GM18861 (cell line): ENCODE measurements around the gene TMPRSS6.

Experiments
- ATAC-seq: cut with Tn5 transposase; IDR thresholded peaks from one replicate; pipeline ENCODE4 v1.9.1; 2021; ENCODE audit not compliant: unreplicated experiment

The TMPRSS6 gene

GRCh38 chr22:37140686-37141323 lies 31.3 kb upstream of the TMPRSS6 start:
- no peak for ATAC-seq

DNA sequence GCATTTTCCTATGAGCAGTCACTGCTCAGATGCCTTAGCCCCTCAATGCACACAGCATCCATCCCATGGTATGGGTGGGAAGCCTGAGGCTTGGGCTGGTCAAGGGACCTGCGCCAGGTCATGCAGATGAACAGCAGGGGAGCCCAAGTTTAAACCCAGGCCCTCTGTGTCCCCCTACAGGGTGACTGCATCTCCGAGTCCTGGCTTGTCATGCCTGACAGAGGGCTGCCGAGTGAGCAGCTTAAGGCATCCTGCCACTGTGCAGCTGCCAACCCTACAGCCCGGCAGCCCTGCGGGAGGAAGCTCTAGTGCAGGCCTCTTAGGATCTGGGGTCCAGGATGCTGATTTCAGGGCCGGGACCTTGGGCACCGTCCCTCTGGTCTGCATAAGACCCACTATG lies 30.2 kb upstream of the TMPRSS6 start:
- ATAC-seq = no peak

DNA sequence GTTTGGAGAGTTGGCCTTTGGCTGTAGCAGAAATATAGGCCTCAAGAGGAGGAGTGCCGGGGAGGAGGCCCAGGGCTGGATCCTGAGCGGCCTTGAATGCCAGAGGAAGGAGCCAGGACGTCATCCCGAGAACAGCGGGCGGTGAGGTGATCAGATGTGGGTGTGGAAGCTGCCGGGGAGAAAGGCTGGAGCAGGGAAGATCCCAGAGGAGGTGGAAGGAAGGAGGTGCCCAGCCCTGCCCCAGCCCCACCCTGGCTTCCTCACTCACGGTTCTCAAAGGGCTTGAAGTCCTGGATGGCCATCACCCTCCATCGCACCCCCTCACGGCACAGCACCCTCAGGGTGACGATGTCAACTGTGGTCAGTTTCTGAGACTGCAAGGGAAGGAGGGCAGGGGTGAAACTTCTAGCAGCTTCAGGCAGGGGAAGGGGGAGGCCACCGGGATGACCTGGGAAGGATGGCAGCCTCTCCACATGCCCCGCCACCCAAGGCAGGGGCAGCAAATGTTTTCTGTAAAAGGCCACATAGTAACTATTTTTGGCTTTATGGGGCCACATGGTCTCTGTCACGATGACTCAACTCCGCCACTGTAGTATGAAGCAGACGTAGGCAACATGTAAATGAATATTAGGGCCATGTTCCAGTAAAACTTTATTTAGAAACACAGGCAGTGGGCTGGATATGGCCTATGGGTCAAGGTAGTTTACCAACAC lies 29.5 kb upstream of the TMPRSS6 start:
- ATAC-seq = no peak

DNA sequence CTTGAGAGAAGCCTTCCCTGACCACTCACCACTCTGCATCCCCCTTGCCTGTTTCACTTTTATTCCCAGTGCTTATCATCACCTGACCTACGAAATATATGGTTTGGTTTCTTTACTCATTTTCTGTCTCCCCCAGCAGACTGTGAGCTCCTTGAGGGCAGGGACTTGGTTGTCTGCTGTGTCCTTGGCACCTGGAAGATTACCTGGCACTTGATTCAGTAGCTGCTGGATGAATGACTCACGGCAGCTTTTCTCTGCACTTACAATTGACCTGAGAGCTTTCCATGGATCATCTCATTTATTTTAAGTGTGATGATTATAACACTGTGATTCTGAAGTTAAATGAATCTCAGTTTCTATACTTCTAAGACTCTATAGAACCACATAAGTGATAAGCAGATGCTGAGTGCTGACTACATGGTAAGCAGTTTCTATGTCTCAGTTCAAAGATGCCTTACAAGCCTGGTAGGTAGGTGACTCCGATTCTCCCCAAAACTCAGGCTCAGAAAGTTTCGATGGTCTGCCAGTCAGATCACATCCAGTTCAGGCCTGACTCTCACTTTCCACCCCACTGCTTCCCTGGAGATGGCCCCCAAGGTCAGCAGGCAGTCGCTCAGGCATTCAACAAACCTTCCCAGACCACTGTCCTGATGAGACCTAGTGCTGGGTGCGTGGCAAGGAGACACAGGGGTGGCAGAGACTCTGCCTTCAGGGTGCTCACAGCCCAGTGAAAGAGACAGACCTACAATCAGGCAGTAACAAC lies 28.6 kb upstream of the TMPRSS6 start:
- no peak for ATAC-seq

DNA sequence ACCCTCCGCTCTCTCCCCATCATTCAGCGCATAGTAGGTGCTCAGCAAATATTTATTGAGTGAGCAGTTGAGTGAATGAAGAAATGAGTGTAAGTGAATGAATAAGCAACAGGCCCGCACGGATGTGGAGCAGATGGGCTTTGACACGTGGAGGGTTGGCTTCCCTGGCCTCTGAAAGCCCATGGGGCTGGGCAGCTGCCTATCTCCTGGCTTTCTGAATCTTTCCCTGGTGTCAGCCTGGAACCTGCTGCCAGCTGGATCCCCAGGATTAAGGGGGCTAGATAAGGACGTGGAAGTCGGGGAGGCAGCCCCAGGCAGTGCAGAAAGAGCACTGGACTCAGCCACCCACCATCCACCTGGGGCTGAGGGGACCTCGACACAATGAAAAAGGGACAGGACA lies 27.6 kb upstream of the TMPRSS6 start:
- no peak for ATAC-seq

GRCh38 chr22:37135023-37135422 lies 25.5 kb upstream of the TMPRSS6 start:
- ATAC-seq = no peak

DNA sequence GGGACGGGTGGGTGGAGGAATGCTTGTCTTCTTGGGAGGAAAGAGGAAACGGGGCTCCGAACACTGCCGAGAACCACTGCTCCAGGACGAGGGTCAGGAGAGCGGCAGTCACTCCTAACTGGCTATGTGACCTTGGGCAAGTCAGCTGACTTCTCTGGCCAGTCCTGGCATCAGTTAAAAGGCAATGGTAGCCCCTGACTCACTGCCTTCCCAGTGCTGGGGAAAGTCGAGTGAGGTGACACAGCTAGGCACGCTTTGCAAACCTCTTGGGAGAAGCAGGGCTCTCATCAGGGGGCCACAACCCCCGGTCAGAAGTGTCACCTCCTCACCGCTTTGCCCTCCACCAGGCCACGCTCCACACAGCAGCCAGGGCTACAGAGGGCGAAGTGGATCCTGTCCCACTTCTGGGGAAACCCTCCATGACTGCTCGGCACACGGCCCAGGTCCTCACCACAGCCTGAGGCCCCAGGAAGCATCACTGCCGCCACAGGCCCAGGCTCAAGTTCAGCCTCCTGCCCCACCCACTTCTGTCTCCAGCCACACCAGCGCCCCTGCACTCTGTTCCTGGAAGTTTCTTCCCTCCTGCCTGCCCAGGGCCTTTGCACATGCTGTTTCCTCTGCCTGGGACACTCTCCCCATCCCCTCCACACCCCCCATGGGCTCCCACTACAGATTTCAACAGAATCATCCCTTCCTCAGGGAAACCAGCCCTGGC lies 23.9 kb upstream of the TMPRSS6 start:
- ATAC-seq = no peak

GRCh38 chr22:37132773-37133172 lies 23.3 kb upstream of the TMPRSS6 start:
- ATAC-seq = no peak

GRCh38 chr22:37129866-37130441 lies 20.4 kb upstream of the TMPRSS6 start:
- no peak for ATAC-seq

GRCh38 chr22:37128555-37129281 lies 19.2 kb upstream of the TMPRSS6 start:
- ATAC-seq = no peak

GRCh38 chr22:37127350-37127878 lies 17.9 kb upstream of the TMPRSS6 start:
- ATAC-seq = no peak

- no peak for ATAC-seq
Measured at GRCh38 chr22:37126882-37127281, 17.4 kb upstream of the TMPRSS6 start.

DNA sequence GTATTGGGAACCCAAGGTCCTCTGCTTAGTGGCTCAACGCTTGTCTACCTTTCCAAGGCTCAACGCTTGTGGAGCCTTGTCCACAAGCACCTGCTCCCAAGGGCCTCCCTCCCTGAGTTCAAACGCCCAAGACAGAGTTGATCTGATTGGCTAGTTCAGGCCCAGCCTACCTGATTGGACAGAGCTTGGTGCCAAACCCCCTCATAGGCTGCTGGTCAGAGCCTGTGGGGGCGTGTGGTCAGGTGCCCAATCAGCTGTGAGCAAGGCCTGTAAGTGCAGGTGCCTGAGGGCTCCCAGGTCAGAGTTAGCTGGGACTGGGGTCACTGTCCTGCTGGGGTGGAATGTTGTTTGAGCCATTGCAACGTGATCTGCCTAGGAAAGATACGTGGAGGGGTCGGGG lies 16.9 kb upstream of the TMPRSS6 start:
- ATAC-seq = no peak

GRCh38 chr22:37123649-37124048 lies 14.1 kb upstream of the TMPRSS6 start:
- no peak for ATAC-seq

DNA sequence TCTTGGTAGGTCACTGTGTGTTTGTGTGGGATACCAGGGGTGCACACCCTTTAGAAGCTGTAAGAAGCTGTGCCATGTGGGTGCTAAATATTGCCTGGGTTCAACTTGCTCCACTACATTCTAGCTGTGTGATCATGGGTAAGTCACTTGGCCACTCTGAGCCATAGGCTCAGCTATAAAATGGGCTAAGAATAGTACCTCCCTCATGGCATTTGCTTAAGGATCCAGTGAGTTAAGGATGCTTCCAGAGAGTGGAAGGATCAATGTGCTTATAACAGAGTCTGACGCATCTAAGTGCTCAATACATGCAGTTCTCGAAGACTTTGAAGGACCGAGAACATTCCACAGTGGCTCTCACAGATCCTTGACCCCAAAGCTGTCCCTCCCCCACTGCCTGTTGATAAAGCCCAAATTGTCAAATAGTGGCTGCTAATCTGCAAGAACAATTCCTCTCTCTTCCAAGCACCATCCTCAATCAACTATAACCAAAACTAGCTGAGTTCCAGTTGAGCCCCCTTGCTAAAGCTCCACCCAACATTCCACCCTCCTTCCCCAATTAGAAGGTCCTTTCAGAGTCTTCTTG lies 13.2 kb upstream of the TMPRSS6 start:
- ATAC-seq = no peak

- ATAC-seq = peak; percentile 67
Measured at GRCh38 chr22:37121887-37122591, 12.5 kb upstream of the TMPRSS6 start.

DNA sequence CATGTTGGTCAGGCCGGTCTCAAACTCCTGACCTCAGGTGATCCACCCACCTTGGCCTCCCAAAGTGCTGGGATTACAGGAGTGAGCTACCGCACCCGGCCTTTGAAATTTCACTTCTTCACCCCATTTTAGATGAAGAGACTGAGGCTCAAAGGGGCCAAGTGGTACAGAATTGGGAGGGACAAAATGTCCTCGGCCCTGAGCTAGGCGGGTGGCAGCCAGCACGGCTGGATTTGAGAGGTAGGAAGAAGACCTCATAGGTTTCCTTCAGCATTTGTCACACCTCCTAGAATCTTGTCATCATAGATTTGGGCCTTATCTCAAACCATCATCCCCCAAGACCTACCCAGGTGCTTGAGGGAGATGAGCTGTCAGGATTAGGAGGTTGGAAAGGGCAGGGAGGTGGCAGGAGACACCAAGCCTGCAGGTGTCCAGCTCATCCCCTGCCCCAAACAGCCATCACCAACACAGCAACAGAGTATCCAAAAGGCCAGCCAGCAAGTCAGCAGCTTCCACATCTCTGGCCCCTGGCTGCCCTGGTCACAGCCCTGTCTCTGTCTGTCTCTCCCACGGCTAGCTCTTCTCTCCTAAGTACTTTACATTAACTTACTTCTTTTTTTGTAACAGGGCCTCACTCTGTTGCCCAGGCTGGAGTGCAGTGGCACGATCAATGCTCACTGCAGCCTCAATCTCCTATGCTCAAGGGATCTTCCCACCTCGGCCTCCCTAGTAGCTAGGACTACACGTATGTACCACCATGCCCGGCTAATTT lies 11.2 kb upstream of the TMPRSS6 start:
- ATAC-seq = no peak

DNA sequence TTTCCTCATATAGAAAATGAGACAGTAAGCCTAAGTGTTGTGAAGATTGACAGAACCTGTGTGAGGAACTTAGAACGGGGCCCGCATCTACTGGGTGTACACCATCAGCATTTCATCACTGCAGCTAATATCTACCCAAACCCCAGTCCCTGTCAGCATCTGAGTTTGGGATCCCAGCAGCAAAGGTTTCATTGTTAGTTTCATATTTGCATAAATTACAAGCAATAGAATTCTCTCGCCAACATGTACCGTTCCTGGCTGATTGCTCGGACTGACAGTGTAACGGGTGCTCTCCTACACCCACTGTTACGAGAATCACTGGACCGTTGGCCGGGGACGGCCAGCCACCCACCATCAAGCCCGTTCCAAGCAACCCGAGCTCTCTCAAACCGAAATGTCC lies 10.4 kb upstream of the TMPRSS6 start:
- ATAC-seq = no peak
